Small intestine (tissue), 7 donors: ENCODE measurements around the gene ADGRD1. TPM values are rescaled to one million over a fixed set of nuclear protein-coding genes. Genes with fewer than 3 reads are reported as not detected.

Source experiments
- DNase-seq, 2 donors: peaks; one replicate each; pipeline versions ENCODE4 v3.0.0 to v3.0.0-alpha.2; 2013
- FAIRE-seq: peaks from 2 replicates; lab custom pipeline; 2012; peaks lifted over from hg19 to GRCh38; lab: Jason Lieb, UNC
- H3K27ac ChIP-seq, 3 donors: one replicate each; pipeline ENCODE4 v1.5.1; 2013; ENCODE audit warnings: low read length in 2 of 3, mild to moderate bottlenecking in 2 of 3, control low read depth in 1 of 3, inconsistent platforms in 1 of 3, low read depth in 1 of 3, moderate library complexity in 1 of 3
- H3K27me3 ChIP-seq, 3 donors: one replicate each; pipeline ENCODE4 v1.6.1; 2013; ENCODE audit warnings: low read length in 3 of 3, inconsistent platforms in 1 of 3; ENCODE audit not compliant: control insufficient read depth in 3 of 3, insufficient read depth in 3 of 3
- H3K36me3 ChIP-seq, 3 donors: one replicate each; pipeline ENCODE4 v1.6.1; 2013; ENCODE audit warnings: low read length in 3 of 3, inconsistent platforms in 1 of 3, low read depth in 1 of 3, mild to moderate bottlenecking in 1 of 3, moderate library complexity in 1 of 3; ENCODE audit not compliant: control insufficient read depth in 3 of 3, insufficient read depth in 2 of 3
- H3K4me1 ChIP-seq, 3 donors: one replicate each; pipeline ENCODE4 v1.6.1; 2013; ENCODE audit warnings: low read length in 2 of 3, inconsistent platforms in 1 of 3, low read depth in 1 of 3, mild to moderate bottlenecking in 1 of 3, moderate library complexity in 1 of 3; ENCODE audit not compliant: control insufficient read depth in 3 of 3, insufficient read depth in 2 of 3
- H3K4me3 ChIP-seq, 3 donors: one replicate each; pipeline ENCODE4 v1.5.1; 2013; ENCODE audit warnings: low read length in 3 of 3, control low read depth in 1 of 3, inconsistent platforms in 1 of 3, low read depth in 1 of 3, mild to moderate bottlenecking in 1 of 3, moderate library complexity in 1 of 3
- H3K9me3 ChIP-seq, 2 donors: one replicate each; pipeline ENCODE4 v1.6.1; 2013; ENCODE audit warnings: low read depth in 1 of 2, low read length in 1 of 2; ENCODE audit not compliant: control insufficient read depth in 2 of 2, insufficient read depth in 1 of 2
- WGBS, 3 donors: extraction: QIAGEN DNeasy Blood & Tissue Kit; methylation state at CpG; one replicate each; pipeline ENCODE4 v1.1.7; 2013; 5-methylcytosine and 5-hydroxymethylcytosine counted together
- polyA plus RNA-seq, 4 donors: library from polyadenylated mRNA; stranded (reverse) in 3 of 4; unstranded in 1 of 4; fragments of 200-250 nt in 3 of 4; fragments of 120-200 nt in 1 of 4; gene quantifications; one replicate each; pipeline versions ENCODE4 v1.2.1 to v1.2.3, GENCODE V29; 2013
- donor health status: healthy with polysubstance abuse.
- donor health status: control.
- donor health status: control.
- donor health status: Bipolar disorder and iron deficiency.
- donor health status: healthy.

ADGRD1 gene
- polyA plus RNA-seq, 4 donors, result 0.54 to 87.7 (median 9.3) TPM; not detected in 1

DNA sequence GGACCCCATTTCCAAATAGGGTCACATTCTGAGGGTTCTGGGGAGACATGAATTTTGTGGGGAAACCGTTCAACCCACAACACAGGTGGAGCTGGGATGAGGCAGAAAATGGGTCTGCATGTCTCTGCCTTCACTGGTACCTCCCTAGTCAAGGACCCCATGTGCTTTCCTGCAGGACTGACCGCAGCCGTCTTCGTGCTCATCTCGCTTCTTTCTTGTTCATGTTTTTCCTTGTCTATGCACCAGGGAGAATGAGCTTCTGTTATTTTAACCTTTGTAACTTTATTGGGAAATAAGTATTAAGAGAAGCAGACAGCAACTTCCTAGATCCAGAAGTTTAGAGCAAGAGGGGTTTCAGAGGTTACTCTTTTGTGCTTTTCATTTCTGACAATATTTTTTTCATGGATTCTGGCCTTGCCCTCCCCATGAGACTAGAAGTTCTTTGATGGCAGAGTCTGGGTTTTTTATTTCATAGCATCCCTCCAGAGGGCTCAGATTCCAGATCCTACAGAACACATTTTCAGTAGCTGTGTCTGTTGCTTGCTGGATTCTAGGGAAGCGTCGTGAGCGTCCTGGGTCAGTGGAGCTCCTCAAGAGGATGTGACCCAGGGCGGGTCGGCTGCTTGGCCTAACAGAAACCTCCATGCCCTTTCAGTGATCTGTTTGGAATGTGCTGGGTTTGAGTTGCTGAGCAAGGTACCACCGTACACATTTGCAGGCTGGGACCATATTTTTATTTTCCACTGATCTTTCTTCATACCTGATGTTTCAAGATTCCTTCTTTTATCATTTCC lies 104.2 kb downstream of the ADGRD1 start:
- H3K4me1 ChIP-seq, result no peaks in the 10 kb centered on the region
- no peak for FAIRE-seq
- H3K9me3 ChIP-seq, result peaks cover 0 to 12% of the 10 kb centered on the region in 2 donors
- peaks cover 0 to 26% (median 0%) of the 10 kb centered on the region in 3 donors for H3K36me3 ChIP-seq
- H3K27ac ChIP-seq, result no peak overlapping the region
- DNase-seq, result no peak
- no peak overlapping the region for H3K4me3 ChIP-seq
- WGBS, 3 donors, result 86 to 93% (median 93%) methylated on average over 11 of the region's 11 CpGs
- H3K27me3 ChIP-seq, result no peaks in the 10 kb centered on the region

DNA sequence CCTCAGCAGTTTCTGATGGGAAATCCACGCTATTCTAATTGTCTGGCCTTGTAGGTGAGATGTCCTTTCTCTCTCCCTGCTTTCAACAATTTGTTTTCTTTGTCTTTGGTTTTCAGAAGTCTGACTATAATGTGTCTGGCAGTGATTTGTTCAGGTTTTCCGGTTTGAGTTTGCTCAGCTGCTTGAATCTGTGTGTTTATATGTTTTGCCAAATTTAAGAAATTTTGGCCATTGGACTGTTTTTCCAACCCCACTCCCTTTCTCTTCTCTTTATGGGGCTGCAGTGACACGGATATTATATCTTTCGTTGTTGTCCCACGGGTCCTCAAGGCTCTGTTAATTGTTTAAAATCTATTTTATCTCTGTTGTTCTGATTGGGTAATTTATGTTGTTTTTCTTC lies 105.0 kb downstream of the ADGRD1 start:
- H3K27ac ChIP-seq, result no peak overlapping the region
- FAIRE-seq, result no peak
- no peaks in the 10 kb centered on the region for H3K27me3 ChIP-seq
- 74 to 85% (median 78%) methylated on average over 5 of the region's 5 CpGs for WGBS, 3 donors
- DNase-seq, result no peak
- H3K9me3 ChIP-seq, result peaks cover 0 to 12% of the 10 kb centered on the region in 2 donors
- H3K36me3 ChIP-seq, result peaks cover 0 to 24% (median 0%) of the 10 kb centered on the region in 3 donors
- no peaks in the 10 kb centered on the region for H3K4me1 ChIP-seq
- H3K4me3 ChIP-seq, result no peak overlapping the region

DNA sequence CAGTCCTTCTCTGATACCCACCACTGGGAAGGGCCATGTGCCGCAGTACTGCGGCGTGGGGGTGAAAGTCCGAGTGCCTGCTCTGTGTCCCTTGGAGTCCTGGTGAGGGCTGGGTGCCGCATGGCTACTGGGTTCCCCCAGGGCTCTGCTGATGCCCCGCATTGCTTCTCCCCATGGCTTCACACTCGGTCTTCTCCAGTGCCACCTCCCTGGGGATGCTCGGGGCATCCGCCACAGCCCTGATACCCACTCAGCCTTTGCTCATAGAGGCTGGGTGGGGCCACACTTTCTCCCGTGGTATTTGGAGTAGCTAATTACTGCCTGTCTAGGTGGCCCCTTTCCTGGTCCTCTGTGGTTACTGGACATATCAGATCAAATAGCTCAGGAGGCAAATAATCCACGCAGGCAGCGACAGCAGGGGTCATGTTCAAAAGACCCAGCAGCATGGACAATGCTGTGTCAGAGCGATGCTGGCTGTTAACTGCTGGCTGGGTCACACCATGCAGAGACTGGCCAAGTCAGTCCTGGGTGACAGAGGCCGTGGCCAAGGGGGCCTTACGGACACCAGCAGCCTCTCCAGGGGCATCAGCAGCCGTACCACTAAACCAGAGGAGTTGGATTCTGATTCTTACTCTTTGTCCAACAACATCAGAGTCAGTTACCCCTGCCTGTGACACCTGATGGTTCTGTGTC lies 106.5 kb downstream of the ADGRD1 start:
- Histone ChIP-seq H3K27me3 (no peaks in the 10 kb centered on the region), H3K9me3 (peaks cover 0 to 12% of the 10 kb centered on the region in 2 donors), H3K4me1 (no peaks in the 10 kb centered on the region), H3K27ac (no peak overlapping the region), H3K4me3 (no peak overlapping the region), H3K36me3 (peaks cover 0 to 18% (median 0%) of the 10 kb centered on the region in 3 donors)
- 89 to 91% (median 91%) methylated on average over 16 of the region's 16 CpGs for WGBS, 3 donors
- FAIRE-seq (no peak), DNase-seq (no peak)

DNA sequence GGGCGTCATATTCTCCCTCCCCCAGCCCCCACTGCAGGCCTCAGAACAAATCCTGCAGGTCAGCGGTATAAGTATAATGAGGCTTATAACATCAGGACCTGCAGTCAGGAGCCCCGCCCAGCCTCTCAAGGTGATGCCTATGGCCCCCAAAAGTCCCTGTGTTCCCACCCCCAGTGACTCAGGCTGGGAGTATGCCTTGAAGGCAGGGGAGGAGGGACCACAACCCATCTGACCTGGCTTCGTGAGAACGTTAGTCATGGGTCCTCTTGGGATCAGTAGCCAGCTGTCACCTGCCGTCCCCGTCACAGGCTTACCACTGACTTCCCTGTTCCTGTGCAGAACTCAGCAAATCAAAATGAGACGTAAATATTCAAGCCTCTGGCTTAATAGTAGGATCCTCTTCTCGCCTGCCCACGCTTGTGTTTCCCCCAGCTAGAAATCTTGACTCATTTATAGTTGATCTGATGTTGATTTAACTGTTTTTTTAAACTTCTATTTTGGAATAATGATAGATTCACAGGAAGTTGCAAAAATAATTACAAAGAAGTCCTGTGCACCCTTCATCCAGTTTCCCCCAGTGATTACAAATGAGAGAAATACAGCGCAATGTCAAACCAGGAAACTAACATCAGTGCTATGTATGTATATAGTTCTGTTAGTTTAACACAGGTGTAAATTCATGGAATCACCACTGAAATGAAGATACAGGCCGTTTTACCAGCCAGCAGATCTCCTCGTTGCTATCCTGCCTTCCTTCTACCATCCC lies 107.5 kb downstream of the ADGRD1 start:
- Histone ChIP-seq H3K4me3 (no peak overlapping the region), H3K27me3 (no peaks in the 10 kb centered on the region), H3K4me1 (no peaks in the 10 kb centered on the region), H3K27ac (no peak overlapping the region), H3K36me3 (peaks cover 0 to 21% (median 0%) of the 10 kb centered on the region in 3 donors), H3K9me3 (peaks cover 0 to 12% of the 10 kb centered on the region in 2 donors)
- WGBS, 3 donors, result 76 to 85% (median 84%) methylated on average over 13 of the region's 13 CpGs
- FAIRE-seq, result no peak
- no peak for DNase-seq

DNA sequence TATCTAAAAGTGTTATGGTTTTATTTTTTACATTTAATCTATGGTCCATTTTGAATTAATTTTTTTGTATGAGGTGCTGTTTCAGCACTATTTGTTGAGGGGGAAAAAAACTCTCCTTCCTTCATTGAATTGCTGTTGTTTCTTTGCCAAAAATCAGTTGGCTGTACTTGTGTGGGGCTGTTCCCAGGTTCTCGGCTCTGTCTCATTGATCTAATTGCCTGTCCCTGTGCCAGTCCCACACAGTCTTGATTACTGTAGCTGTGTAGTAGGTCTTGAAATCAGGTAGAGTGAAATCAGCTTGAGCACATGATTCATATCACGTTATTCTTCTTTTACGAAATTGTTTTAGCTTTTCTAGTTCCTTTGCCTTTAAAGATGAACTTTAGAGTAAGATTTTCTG lies 109.7 kb downstream of the ADGRD1 start:
- no peaks in the 10 kb centered on the region for H3K4me1 ChIP-seq
- peaks cover 0 to 12% (median 0%) of the 10 kb centered on the region in 3 donors for H3K36me3 ChIP-seq
- WGBS, 3 donors, result 69 to 87% (median 75%) methylated on average over 3 of the region's 3 CpGs
- H3K27ac ChIP-seq, result no peak overlapping the region
- H3K9me3 ChIP-seq, result peaks cover 0 to 12% of the 10 kb centered on the region in 2 donors
- H3K27me3 ChIP-seq, result no peaks in the 10 kb centered on the region
- DNase-seq, result no peak
- FAIRE-seq, result no peak
- H3K4me3 ChIP-seq, result no peak overlapping the region

DNA sequence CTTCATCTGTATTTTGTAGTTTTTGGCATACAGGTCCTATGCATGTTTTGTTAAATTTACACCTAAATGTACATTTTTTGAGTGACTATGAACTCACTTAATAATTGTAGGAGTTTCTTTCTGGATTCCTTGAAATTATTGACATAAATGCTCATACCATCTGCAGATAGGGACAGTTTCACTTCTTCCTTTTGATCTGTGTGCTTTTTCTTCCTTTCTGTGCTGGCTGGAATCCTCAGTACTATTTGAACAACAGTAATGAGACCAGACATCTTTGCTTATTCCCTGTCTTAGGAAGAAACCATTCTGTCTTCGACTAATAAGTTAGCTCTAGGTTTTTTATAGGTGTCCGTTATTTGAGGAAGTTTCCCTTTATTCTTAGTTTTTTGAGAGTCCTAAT lies 110.3 kb downstream of the ADGRD1 start:
- WGBS, 3 donors, result 86 to 92% (median 91%) methylated on average over 2 of the region's 2 CpGs
- no peak for FAIRE-seq

DNA sequence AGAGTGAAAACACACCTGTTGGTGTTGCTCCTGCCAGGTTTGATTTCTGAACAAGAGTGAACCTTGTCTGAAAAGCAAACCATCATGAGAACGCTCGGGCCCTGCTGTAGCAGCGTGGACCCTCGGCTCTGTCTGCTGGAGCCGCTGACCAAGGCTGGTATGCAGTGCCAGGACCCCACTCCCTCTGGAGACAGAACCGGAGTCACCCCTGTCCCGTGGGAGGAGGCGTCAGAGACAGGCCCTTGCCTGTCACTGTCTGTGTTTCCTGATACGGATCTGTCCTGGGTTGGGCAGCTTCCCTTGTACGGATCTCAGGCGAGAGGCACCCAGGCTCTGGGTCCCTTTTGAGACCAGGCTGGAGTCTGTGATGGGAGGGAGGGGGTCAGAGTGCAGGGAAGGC lies 111.6 kb downstream of the ADGRD1 start:
- Histone ChIP-seq H3K4me1 (no peaks in the 10 kb centered on the region), H3K27me3 (no peaks in the 10 kb centered on the region), H3K4me3 (no peak overlapping the region), H3K9me3 (peaks cover 0 to 12% of the 10 kb centered on the region in 2 donors), H3K36me3 (peaks cover 0 to 13% (median 0%) of the 10 kb centered on the region in 3 donors), H3K27ac (no peak overlapping the region)
- no peak for DNase-seq
- no peak for FAIRE-seq
- 75 to 83% (median 82%) methylated on average over 11 of the region's 11 CpGs for WGBS, 3 donors

More for the DNA sequence above, 110.3 kb downstream of the ADGRD1 start:
- DNase-seq, result no peak
- Histone ChIP-seq H3K27ac (no peak overlapping the region), H3K4me3 (no peak overlapping the region), H3K9me3 (peaks cover 0 to 12% of the 10 kb centered on the region in 2 donors), H3K4me1 (no peaks in the 10 kb centered on the region), H3K36me3 (peaks cover 0 to 12% (median 0%) of the 10 kb centered on the region in 3 donors), H3K27me3 (no peaks in the 10 kb centered on the region)

DNA sequence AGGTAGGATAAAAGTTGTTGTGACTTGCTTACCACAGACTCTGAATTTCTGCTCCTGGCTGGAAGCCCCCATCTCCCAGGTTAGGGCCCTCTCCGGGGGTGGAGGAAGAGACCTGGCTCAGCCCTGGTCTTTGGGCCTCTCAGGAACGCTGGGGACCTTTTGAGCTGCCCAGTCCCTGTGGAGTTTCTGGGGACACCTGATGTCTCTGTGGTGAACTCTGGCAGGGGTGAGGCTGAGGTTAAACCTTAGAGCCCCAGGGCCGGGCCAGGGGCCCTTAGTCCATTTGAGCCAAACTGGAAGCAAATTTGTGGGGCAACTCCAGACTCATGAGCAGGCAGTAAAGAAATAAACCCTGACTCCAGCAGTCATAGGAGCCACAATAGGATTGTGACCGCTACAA lies 112.1 kb downstream of the ADGRD1 start:
- no peak overlapping the region for H3K27ac ChIP-seq
- DNase-seq (no peak), FAIRE-seq (no peak)
- H3K9me3 ChIP-seq, result peaks cover 0 to 11% of the 10 kb centered on the region in 2 donors
- 83 to 84% (median 83%) methylated on average over 4 of the region's 4 CpGs for WGBS, 3 donors
- H3K36me3 ChIP-seq, result peaks cover 0 to 11% (median 0%) of the 10 kb centered on the region in 3 donors
- no peaks in the 10 kb centered on the region for H3K27me3 ChIP-seq
- H3K4me3 ChIP-seq, result no peak overlapping the region
- H3K4me1 ChIP-seq, result no peaks in the 10 kb centered on the region
